Effector CD4-positive, alpha-beta T cell (primary cell): ENCODE data around the gene GPNMB. TPM values are rescaled to one million over a fixed set of nuclear protein-coding genes. Genes with fewer than 3 reads are reported as not detected.
"Not testable (repeated sequence)": the region's sequence is repeated elsewhere in the genome, so short reads cannot be mapped to it uniquely, and the experiment has no call there.

ENCODE experiments used
- DNase-seq: peaks from one replicate; pipeline ENCODE4 v3.0.0-alpha.2; 2020
- total RNA-seq: gene quantifications from one replicate; lab custom pipeline; 2026; lab: John Stamatoyannopoulos, UW

The GPNMB gene
- not detected for total RNA-seq

GRCh38 chr7:23246555-23246954 is at the start of gene GPNMB:
GPNMB (plus strand) TSS chr7:23246775; CDS start chr7:23246858, 83 bp downstream.
- DNase-seq, result no peak

GRCh38 chr7:23197745-23198144 is 48.8 kb upstream of the GPNMB start:
- DNase-seq, result not testable (repeated sequence)

- DNase-seq, result no peak
These were observed 46.2 kb upstream of the GPNMB start for GRCh38 chr7:23200331-23200730.

- no peak for DNase-seq
These were observed 42.3 kb upstream of the GPNMB start for GRCh38 chr7:23204241-23204640.

GRCh38 chr7:23205577-23205908 is 41.0 kb upstream of the GPNMB start:
- DNase-seq, result no peak

GRCh38 chr7:23205909-23206767 is 40.4 kb upstream of the GPNMB start:
- DNase-seq, result no peak

- DNase-seq, result no peak
These were observed 39.6 kb upstream of the GPNMB start for GRCh38 chr7:23207021-23207420.

GRCh38 chr7:23207884-23208283 is 38.7 kb upstream of the GPNMB start:
- no peak for DNase-seq

GRCh38 chr7:23208316-23208715 is 38.3 kb upstream of the GPNMB start:
- no peak for DNase-seq

GRCh38 chr7:23210506-23210905 is 36.1 kb upstream of the GPNMB start:
- no peak for DNase-seq

GRCh38 chr7:23211589-23211988 is 35.0 kb upstream of the GPNMB start:
- no peak for DNase-seq

- no peak for DNase-seq
These were observed 34.2 kb upstream of the GPNMB start for GRCh38 chr7:23212395-23212794.

- no peak for DNase-seq
These were observed 33.7 kb upstream of the GPNMB start for GRCh38 chr7:23212841-23213240.

- DNase-seq, result no peak
These were observed 32.8 kb upstream of the GPNMB start for GRCh38 chr7:23213755-23214154.

- DNase-seq, result no peak
These were observed 32.2 kb upstream of the GPNMB start for GRCh38 chr7:23214423-23214822.

- no peak for DNase-seq
These were observed 31.6 kb upstream of the GPNMB start for GRCh38 chr7:23214938-23215337.

GRCh38 chr7:23216021-23216420 is 30.6 kb upstream of the GPNMB start:
- no peak for DNase-seq

- DNase-seq, result no peak
These were observed 28.4 kb upstream of the GPNMB start for GRCh38 chr7:23218196-23218595.

GRCh38 chr7:23220690-23221305 is 25.8 kb upstream of the GPNMB start:
- DNase-seq, result no peak

- DNase-seq, result no peak
These were observed 24.0 kb upstream of the GPNMB start for GRCh38 chr7:23222439-23223030.

- not testable (repeated sequence) for DNase-seq
These were observed 22.2 kb upstream of the GPNMB start for GRCh38 chr7:23224364-23224763.

- DNase-seq, result no peak
These were observed 19.6 kb upstream of the GPNMB start for GRCh38 chr7:23226844-23227450.

- DNase-seq, result no peak
These were observed 18.2 kb upstream of the GPNMB start for GRCh38 chr7:23228412-23228811.
